Activated naive CD4-positive, alpha-beta T cell treated with anti-CD3 and anti-CD28 coated beads, Interleukin-2, amount 10 ng/mL, durations not matched to agents 7 days and 5 days (primary cell): ENCODE data around the gene SRI.
"Not testable (repeated sequence)": the region's sequence is repeated elsewhere in the genome, so short reads cannot be mapped to it uniquely, and the experiment has no call there.

ENCODE experiments used
- CTCF ChIA-PET: fragments of 350-600 bp; sonication (Branson Sonifier 250); formaldehyde crosslinking; loops from one replicate; lab custom pipeline; 2021; ENCODE audit warnings: antibody characterized with exemption; lab: Charles Lee
- DNase-seq: peaks from one replicate; pipeline ENCODE4 v3.0.0-alpha.2; 2020
- H3K27ac Mint-ChIP-seq: one replicate; pipeline ENCODE4 v1.8.0; 2021; ENCODE audit warnings: mild to moderate bottlenecking, moderate library complexity, mixed read lengths
- H3K27me3 Mint-ChIP-seq: one replicate; pipeline ENCODE4 v1.8.0; 2021; ENCODE audit warnings: mild to moderate bottlenecking, mixed read lengths
- H3K36me3 Mint-ChIP-seq: one replicate; pipeline ENCODE4 v1.8.0; 2021; ENCODE audit warnings: mixed read lengths
- H3K4me1 Mint-ChIP-seq: one replicate; pipeline ENCODE4 v1.8.0; 2021; ENCODE audit warnings: mixed read lengths
- H3K4me3 Mint-ChIP-seq: one replicate; pipeline ENCODE4 v1.8.0; 2021; ENCODE audit warnings: mild to moderate bottlenecking, moderate library complexity, mixed read lengths
- H3K9me3 Mint-ChIP-seq: one replicate; pipeline ENCODE4 v1.8.0; 2021; ENCODE audit warnings: mixed read lengths

The SRI gene

DNA sequence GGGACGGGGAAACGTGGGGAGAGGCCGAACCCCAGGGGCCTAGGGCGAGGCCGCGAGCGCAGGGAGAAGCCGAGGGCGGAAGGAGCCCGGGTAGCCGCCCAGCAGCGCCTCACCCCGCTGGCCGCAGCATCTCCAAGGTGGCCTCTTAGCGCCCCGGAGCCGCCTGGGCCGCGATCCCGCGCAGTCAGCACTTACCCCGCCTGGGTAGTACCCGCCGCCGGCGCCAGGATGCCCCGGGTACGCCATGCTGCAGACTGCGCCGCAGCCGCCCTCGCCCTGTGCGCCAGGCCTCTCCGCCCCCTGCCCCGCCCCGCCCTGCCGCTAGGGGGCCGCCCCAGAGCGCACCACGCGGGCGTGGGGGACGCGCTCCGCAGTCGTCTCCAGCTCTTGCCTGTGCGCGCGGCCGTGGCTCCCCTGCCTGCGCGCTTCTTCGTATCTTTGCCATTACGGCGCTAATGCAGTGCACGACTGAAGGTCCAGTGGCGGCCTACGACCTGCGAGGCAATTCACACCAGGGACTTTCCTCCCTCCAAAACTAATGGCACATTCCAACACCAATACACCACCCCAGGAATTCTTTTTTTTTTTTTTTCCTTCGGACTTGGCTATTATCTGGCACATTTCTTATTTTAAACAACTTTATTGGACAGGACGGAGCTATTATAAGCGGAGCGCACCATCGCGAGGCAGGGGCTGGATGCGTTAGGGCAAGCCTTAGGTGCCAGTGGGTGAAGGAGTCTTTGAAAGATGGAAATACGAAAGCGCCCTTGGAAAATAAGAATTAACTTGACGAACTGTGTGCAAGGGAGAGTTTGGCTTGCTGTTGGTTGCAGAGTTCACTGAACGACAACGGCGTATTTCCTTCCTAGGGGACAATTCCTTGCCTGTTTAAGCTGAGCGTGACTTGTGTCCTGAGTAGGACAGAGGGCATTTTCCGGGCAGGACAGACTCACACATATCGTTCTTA is at the start of gene SRI:
TSS of gene SRI (minus strand) at position 258 of the 967 bp plus-strand sequence. CDS start at position 246, 12 bp downstream.
- Mint-ChIP-seq H3K27ac (peak within 1 kb of the TSS; percentile 94), H3K4me3 (peak within 1 kb of the TSS; percentile 76), H3K36me3 (peaks cover 12% of the 10 kb centered on the region), H3K4me1 (peaks cover 30% of the 10 kb centered on the region), H3K27me3 (peaks cover 3% of the 10 kb centered on the region), H3K9me3 (no peaks in the 10 kb centered on the region)
- CTCF ChIA-PET = interaction anchor here (0.8 to 1.4 kb wide), 2 partner anchors 16 to 21 kb away, joined by 3 read pairs; no protein-coding TSS in a partner anchor
- DNase-seq = peak; percentile 92

GRCh38 chr7:88269586-88269985 is 49.7 kb upstream of the SRI start:
- no peak for DNase-seq
- CTCF ChIA-PET = no interaction called here
- Mint-ChIP-seq H3K4me3 (no peak overlapping the region), H3K27me3 (no peaks in the 10 kb centered on the region), H3K9me3 (no peaks in the 10 kb centered on the region), H3K27ac (no peak overlapping the region), H3K36me3 (no peaks in the 10 kb centered on the region), H3K4me1 (no peaks in the 10 kb centered on the region)

DNA sequence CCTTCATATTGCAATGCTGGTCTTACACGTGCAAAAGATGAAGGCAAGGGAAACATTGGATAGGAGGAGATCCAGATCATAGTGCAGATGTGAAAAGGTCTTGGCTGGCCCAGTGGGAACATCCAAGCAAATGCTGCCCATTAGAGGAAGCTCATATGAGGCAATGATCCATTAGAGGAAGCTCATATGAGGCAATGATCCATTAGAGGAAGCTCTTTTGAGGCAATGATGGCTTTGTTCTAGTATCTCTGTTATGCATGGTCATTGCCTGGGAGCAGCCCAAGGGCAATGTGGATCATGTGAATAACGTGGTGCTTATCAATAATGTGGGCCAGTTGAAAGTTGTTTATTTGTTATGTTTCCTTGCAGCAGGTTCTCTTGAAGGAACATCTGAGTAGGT is 49.0 kb upstream of the SRI start:
- H3K4me1 Mint-ChIP-seq = no peaks in the 10 kb centered on the region
- no peaks in the 10 kb centered on the region for H3K36me3 Mint-ChIP-seq
- no peak for DNase-seq
- CTCF ChIA-PET = no interaction called here
- no peaks in the 10 kb centered on the region for H3K9me3 Mint-ChIP-seq
- no peak overlapping the region for H3K4me3 Mint-ChIP-seq
- H3K27ac Mint-ChIP-seq = no peak overlapping the region
- H3K27me3 Mint-ChIP-seq = no peaks in the 10 kb centered on the region

DNA sequence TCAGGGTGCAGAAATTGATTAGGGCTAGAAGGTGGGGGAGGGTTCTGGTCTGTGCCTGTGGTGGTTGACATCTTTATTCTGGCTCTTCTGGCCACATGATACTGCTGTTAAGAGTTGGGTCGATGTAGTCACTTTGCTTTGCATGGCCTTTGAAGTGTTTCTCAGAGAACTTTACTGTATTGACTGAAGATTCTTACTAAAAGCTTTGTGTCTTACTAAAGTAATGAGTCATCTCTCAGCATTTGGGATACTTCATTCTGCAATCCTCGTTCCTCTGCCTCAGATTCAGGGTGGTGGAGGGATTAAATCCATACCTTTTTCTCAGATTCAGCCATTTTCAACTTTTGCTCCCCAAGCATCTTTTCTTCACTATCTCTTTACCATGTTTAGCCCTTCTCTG is 48.2 kb upstream of the SRI start:
- H3K27ac Mint-ChIP-seq = no peak overlapping the region
- H3K4me1 Mint-ChIP-seq = no peaks in the 10 kb centered on the region
- no peaks in the 10 kb centered on the region for H3K9me3 Mint-ChIP-seq
- no peaks in the 10 kb centered on the region for H3K36me3 Mint-ChIP-seq
- CTCF ChIA-PET = no interaction called here
- H3K4me3 Mint-ChIP-seq = no peak overlapping the region
- no peaks in the 10 kb centered on the region for H3K27me3 Mint-ChIP-seq
- DNase-seq = no peak

DNA sequence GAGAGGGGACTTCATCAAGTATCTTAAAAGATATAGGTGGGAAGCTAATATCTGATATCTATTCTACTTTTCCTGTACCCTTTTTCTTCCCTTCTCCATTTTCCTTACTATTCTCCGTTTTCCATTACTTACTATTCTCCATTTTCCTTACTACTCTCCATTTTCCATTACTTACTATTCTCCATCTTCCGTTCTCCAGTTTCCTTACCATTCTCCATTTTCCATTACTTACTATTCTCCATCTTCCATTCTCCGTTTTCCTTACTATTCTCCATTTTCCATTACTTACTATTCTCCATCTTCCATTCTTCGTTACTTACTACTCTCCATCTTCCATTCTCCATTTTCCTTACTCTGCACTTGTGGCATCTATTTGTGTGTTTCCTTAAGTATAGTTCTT is 47.6 kb upstream of the SRI start:
- Mint-ChIP-seq H3K27ac (no peak overlapping the region), H3K27me3 (no peaks in the 10 kb centered on the region)
- CTCF ChIA-PET = no interaction called here

DNA sequence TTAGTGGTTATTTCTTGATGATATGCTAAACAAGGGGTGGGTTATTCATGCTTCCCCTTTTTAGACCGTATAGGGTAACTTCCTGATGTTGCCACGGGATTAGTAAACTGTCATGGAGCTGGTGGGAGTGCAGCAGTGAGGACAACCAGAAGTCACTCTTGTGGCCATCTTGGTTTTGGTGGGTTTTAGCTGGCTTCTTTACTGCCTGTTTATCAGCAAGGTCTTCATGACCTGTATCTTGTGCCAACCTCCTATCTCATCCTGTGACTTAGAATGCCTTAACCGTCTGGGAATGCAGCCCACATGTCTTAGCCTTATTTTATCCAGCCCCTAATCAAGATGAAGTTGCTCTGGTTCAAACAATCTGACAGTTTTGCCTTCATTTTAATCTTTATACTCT is 45.1 kb upstream of the SRI start:
- H3K36me3 Mint-ChIP-seq, H3K4me1 Mint-ChIP-seq, H3K27ac Mint-ChIP-seq, H3K9me3 Mint-ChIP-seq, DNase-seq, H3K4me3 Mint-ChIP-seq, CTCF ChIA-PET, H3K27me3 Mint-ChIP-seq: not testable (repeated sequence)

More for the DNA sequence above, 47.6 kb upstream of the SRI start:
- Mint-ChIP-seq H3K36me3 (no peaks in the 10 kb centered on the region), H3K4me3 (no peak overlapping the region), H3K9me3 (no peaks in the 10 kb centered on the region), H3K4me1 (no peaks in the 10 kb centered on the region)
- DNase-seq = no peak

DNA sequence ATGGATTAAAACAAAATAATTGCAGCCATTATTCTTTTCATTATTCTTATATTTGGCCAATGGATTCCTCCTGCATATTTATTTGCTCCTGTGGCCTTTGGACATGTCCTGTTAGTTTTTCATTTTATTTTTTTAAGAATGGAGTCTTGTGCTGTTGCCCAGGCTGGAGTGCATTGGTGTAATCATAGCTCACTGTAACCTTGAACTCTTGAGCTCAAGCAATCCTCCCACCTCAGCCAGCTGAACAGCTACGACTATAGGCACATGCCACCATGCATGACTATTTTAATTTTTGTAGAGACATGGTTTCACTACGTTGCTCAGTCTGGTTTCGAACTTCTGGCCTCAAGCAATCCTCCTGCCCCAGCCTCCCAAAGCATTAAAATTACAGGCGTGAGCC is 42.7 kb upstream of the SRI start:
- Mint-ChIP-seq H3K4me1 (no peaks in the 10 kb centered on the region), H3K36me3 (no peaks in the 10 kb centered on the region), H3K9me3 (no peaks in the 10 kb centered on the region), H3K4me3 (no peak overlapping the region), H3K27me3 (no peaks in the 10 kb centered on the region), H3K27ac (no peak overlapping the region)
- CTCF ChIA-PET = no interaction called here
- DNase-seq = no peak

GRCh38 chr7:88260719-88261118 is 40.9 kb upstream of the SRI start:
- H3K4me3 Mint-ChIP-seq = no peak overlapping the region
- H3K36me3 Mint-ChIP-seq = no peaks in the 10 kb centered on the region
- no peak for DNase-seq
- H3K4me1 Mint-ChIP-seq = no peaks in the 10 kb centered on the region
- CTCF ChIA-PET = no interaction called here
- H3K9me3 Mint-ChIP-seq = no peaks in the 10 kb centered on the region
- H3K27ac Mint-ChIP-seq = no peak overlapping the region
- H3K27me3 Mint-ChIP-seq = no peaks in the 10 kb centered on the region

DNA sequence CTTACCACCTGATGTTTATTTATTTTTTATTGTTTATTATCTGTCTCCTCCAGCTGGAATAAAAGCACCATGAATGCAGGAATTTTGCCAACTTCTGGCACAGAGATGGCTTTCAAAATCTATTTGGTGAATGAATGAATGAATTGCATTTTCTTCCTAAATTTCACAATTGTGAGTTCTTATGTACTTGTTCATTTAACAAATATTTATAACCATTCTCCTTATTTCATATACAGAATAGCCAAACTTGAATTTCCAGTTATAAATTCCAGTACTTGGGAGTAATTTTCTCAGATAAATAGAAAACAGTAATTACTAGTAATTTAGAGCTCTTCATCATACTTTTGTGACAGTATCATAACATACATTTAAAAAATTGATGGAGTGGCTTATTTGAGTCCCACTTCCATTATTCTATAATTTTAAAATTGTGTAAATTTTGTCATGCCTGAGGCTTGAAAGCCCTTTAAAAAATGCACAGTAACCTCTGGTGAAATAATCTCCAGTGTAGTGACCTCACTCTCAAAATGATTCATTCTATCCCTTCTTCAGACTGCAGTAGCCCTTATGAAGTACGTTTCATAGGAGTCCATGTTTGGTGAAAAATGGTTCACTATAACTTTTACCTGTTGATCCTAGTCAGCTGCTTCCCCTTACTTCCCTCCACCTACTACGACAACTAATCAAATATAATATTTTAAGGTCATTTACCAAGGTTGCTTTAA is 40.0 kb upstream of the SRI start:
- Mint-ChIP-seq H3K36me3 (no peaks in the 10 kb centered on the region), H3K9me3 (no peaks in the 10 kb centered on the region), H3K27me3 (no peaks in the 10 kb centered on the region), H3K27ac (no peak overlapping the region), H3K4me3 (no peak overlapping the region), H3K4me1 (no peaks in the 10 kb centered on the region)
- CTCF ChIA-PET = no interaction called here
- DNase-seq = no peak

GRCh38 chr7:88258296-88258695 is 38.5 kb upstream of the SRI start:
- H3K36me3 Mint-ChIP-seq, CTCF ChIA-PET, H3K4me1 Mint-ChIP-seq: not testable (repeated sequence)

GRCh38 chr7:88256906-88257305 is 37.1 kb upstream of the SRI start:
- H3K9me3 Mint-ChIP-seq = peaks cover 4% of the 10 kb centered on the region
- no peak overlapping the region for H3K27ac Mint-ChIP-seq
- DNase-seq = no peak
- no peaks in the 10 kb centered on the region for H3K36me3 Mint-ChIP-seq
- no peak overlapping the region for H3K4me3 Mint-ChIP-seq
- H3K4me1 Mint-ChIP-seq = no peaks in the 10 kb centered on the region
- no peaks in the 10 kb centered on the region for H3K27me3 Mint-ChIP-seq
- CTCF ChIA-PET = no interaction called here

More at GRCh38 chr7:88258296-88258695, 38.5 kb upstream of the SRI start:
- DNase-seq, H3K4me3 Mint-ChIP-seq, H3K27ac Mint-ChIP-seq, H3K9me3 Mint-ChIP-seq, H3K27me3 Mint-ChIP-seq: not testable (repeated sequence)

DNA sequence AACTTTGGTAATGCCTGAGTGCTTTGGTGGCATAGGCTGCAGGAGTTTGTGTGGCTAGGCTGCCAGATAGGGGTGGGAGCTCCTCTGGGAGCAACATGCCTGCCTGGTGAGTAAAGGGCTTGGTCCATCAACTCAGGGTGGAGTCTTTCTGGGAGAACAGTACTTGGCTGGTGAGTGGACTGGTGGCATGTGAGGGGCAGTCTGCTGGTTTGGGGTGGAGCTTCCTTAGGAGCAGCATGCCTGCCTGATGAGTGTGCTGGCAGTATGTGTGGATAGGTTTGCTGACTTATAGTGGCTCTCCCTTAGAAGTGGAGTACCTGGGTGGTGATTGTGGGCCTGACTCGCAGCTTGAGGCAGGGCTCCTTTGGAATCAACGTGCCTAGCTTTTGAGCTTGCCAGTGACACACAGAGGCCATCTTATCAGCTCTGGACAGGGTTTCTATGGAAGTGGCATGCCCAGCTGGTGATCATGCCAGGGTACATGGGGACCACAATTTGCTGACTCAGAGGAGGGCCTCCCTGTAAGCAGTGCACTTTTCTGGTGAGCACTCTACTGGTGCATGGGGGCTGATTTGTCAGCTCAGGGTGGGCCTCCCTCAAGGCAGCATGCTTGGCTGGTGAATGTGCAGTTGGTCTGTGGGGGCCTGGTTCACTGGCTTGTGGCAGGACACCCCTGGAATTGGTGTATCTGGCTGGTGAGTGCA is 35.0 kb upstream of the SRI start:
- no peak for DNase-seq
- Mint-ChIP-seq H3K9me3 (peaks cover 4% of the 10 kb centered on the region), H3K4me1 (no peaks in the 10 kb centered on the region), H3K4me3 (no peak overlapping the region), H3K36me3 (no peaks in the 10 kb centered on the region), H3K27ac (no peak overlapping the region), H3K27me3 (no peaks in the 10 kb centered on the region)
- CTCF ChIA-PET = no interaction called here

DNA sequence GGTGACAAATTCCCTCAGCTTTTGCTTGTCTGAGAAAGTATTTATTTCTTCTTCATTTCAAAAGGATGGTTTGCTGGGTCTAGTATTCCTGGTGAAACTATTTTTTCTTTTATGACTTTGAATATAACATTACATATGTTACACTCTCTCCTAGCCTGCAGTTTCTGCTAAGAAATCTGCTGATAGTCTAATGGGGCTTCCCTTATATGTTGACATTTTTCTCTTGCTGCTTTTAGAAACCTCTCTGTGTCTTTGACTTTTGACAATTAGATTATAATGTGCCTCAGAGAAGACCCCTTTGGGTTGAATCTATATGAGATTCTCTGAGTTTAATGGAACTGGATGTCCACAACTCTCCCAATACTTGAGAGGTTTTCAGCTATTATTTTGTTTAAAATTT is 33.8 kb upstream of the SRI start:
- H3K4me1 Mint-ChIP-seq = no peaks in the 10 kb centered on the region
- H3K4me3 Mint-ChIP-seq = no peak overlapping the region
- H3K36me3 Mint-ChIP-seq = no peaks in the 10 kb centered on the region
- H3K9me3 Mint-ChIP-seq = peaks cover 4% of the 10 kb centered on the region
- H3K27me3 Mint-ChIP-seq = no peaks in the 10 kb centered on the region
- H3K27ac Mint-ChIP-seq = no peak overlapping the region
- CTCF ChIA-PET = no interaction called here
- DNase-seq = no peak

DNA sequence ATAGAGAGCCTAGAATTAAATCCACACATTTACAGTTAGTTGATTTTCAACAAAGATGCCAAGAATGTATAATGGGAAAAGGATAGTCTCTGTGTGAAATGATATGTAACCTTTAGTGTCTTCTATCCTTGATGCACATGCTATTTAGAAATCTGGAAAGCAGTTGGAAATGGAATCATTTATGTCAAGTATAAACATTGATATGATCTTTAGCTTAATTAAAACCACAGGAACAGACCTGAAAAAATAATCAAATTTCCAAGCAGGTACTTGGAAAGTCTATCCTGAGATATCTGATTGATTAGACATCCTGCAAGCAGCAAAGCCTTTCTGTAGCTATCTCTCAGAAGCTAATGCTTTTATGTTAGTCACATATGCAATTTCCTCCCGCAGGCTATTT is 24.4 kb upstream of the SRI start:
- no peaks in the 10 kb centered on the region for H3K4me1 Mint-ChIP-seq
- H3K36me3 Mint-ChIP-seq = no peaks in the 10 kb centered on the region
- H3K4me3 Mint-ChIP-seq = no peak overlapping the region
- no peaks in the 10 kb centered on the region for H3K9me3 Mint-ChIP-seq
- no peak for DNase-seq
- CTCF ChIA-PET = interaction anchor here (1.3 kb wide), 1 partner anchor 304 kb away, joined by 3 read pairs; no protein-coding TSS in a partner anchor
- H3K27me3 Mint-ChIP-seq = peaks cover 4% of the 10 kb centered on the region
- no peak overlapping the region for H3K27ac Mint-ChIP-seq
